Measurements from ENCODE around the gene IL6ST.

The IL6ST gene

GRCh38 chr5:55894135-55894534, 100.6 kb downstream of the IL6ST start:
- DNase-seq: peak in 1 of 2 experiments; percentile 5

GRCh38 chr5:55892479-55892878, 102.3 kb downstream of the IL6ST start:
- no peak for DNase-seq

GRCh38 chr5:55888205-55888604, 106.6 kb downstream of the IL6ST start:
- DNase-seq: no peak

GRCh38 chr5:55885359-55885758, 109.4 kb downstream of the IL6ST start:
- DNase-seq: no peak

All from Kasumi-1 (cell line).